Trophoblast cell (in vitro differentiated cells and primary cell): Measurements from ENCODE around the gene SMAD2.
A peak's percentile ranks its signal among the peaks of the same experiment; 100 is the strongest.

Source experiments
- DNase-seq, 2 donors: peaks; one replicate each; pipeline ENCODE4 v3.0.0-alpha.2; 2016
- H2AFZ ChIP-seq: 2 replicates; pipeline ENCODE4 v1.6.1; 2013; ENCODE audit warnings: low read length, moderate library complexity, mild to moderate bottlenecking; ENCODE audit not compliant: insufficient read depth, poor library complexity
- H2AK5ac ChIP-seq: 2 replicates; pipeline ENCODE4 v1.6.1; 2013; ENCODE audit warnings: mild to moderate bottlenecking, low read length
- H2BK120ac ChIP-seq: 2 replicates; pipeline ENCODE4 v1.6.1; 2013; ENCODE audit warnings: low read length, mild to moderate bottlenecking, moderate library complexity; ENCODE audit not compliant: insufficient read depth, poor library complexity
- H2BK12ac ChIP-seq: 2 replicates; pipeline ENCODE4 v1.6.1; 2013; ENCODE audit warnings: mild to moderate bottlenecking, low read length, moderate library complexity
- H2BK5ac ChIP-seq: 2 replicates; pipeline ENCODE4 v1.6.1; 2013; ENCODE audit warnings: low read length, low read depth, moderate library complexity, mild to moderate bottlenecking; ENCODE audit not compliant: poor library complexity
- H3K14ac ChIP-seq: 2 replicates; pipeline ENCODE4 v1.6.1; 2013; ENCODE audit warnings: mild to moderate bottlenecking, low read length
- H3K18ac ChIP-seq: 2 replicates; pipeline ENCODE4 v1.6.1; 2013; ENCODE audit warnings: mild to moderate bottlenecking, low read length
- H3K23ac ChIP-seq: 2 replicates; pipeline ENCODE4 v1.6.1; 2013; ENCODE audit warnings: low read length
- H3K27ac ChIP-seq: 2 replicates; pipeline ENCODE4 v1.5.1; 2013; ENCODE audit warnings: low read depth, mild to moderate bottlenecking, inconsistent platforms, low read length, moderate library complexity
- H3K27me3 ChIP-seq: 2 replicates; pipeline ENCODE4 v1.6.1; 2013; ENCODE audit warnings: inconsistent platforms, mild to moderate bottlenecking, low read length, moderate library complexity; ENCODE audit not compliant: insufficient read depth
- H3K36me3 ChIP-seq, 2 experiments: 1 replicate in 1 of 2; 2 replicates in 1 of 2; pipeline ENCODE4 v1.6.1; 2013; ENCODE audit warnings: low read length in 2 of 2, mild to moderate bottlenecking in 2 of 2, moderate library complexity in 1 of 2; ENCODE audit not compliant: insufficient read depth in 2 of 2, control insufficient read depth in 1 of 2
- H3K4ac ChIP-seq: 2 replicates; pipeline ENCODE4 v1.6.1; 2013; ENCODE audit warnings: low read depth, mild to moderate bottlenecking, low read length, moderate library complexity
- H3K4me1 ChIP-seq, 2 experiments: 1 replicate in 1 of 2; 2 replicates in 1 of 2; pipeline ENCODE4 v1.6.1; 2013; ENCODE audit warnings: low read length in 2 of 2, mild to moderate bottlenecking in 2 of 2, moderate library complexity in 1 of 2; ENCODE audit not compliant: insufficient read depth in 2 of 2, control insufficient read depth in 1 of 2
- H3K4me2 ChIP-seq: 2 replicates; pipeline ENCODE4 v1.6.1; 2013; ENCODE audit warnings: inconsistent platforms, mild to moderate bottlenecking, low read length, moderate library complexity
- H3K4me3 ChIP-seq: 2 replicates; pipeline ENCODE4 v1.5.1; 2013; ENCODE audit warnings: mild to moderate bottlenecking, low read depth, low read length, inconsistent platforms
- H3K79me1 ChIP-seq: one replicate; pipeline ENCODE4 v1.6.1; 2013; ENCODE audit warnings: low read length
- H3K79me2 ChIP-seq: 2 replicates; pipeline ENCODE4 v1.6.1; 2013; ENCODE audit warnings: low read length, mild to moderate bottlenecking; ENCODE audit not compliant: control insufficient read depth, insufficient read depth, poor library complexity
- H3K9ac ChIP-seq: 2 replicates; pipeline ENCODE4 v1.6.1; 2013; ENCODE audit warnings: mild to moderate bottlenecking, low read length
- H3K9me3 ChIP-seq: 2 replicates; pipeline ENCODE4 v1.6.1; 2013; ENCODE audit warnings: low read depth, mild to moderate bottlenecking, control low read depth, inconsistent platforms, low read length; ENCODE audit not compliant: insufficient read depth
- H4K12ac ChIP-seq: 2 replicates; pipeline ENCODE4 v1.6.1; 2013; ENCODE audit warnings: low read depth, mild to moderate bottlenecking, low read length, moderate library complexity
- H4K8ac ChIP-seq: 2 replicates; pipeline ENCODE4 v1.6.1; 2013; ENCODE audit warnings: low read depth, mild to moderate bottlenecking, low read length, moderate library complexity
- H4K91ac ChIP-seq: one replicate; pipeline ENCODE4 v1.6.1; 2013; ENCODE audit warnings: low read depth, mild to moderate bottlenecking, low read length, moderate library complexity
- WGBS: extraction: QIAGEN DNeasy Blood & Tissue Kit; methylation state at CpG from one replicate; pipeline ENCODE4 v1.1.7; 2013; ENCODE audit warnings: missing lambda C conversion rate; ENCODE audit not compliant: insufficient read length, insufficient coverage; ENCODE audit errors: extremely low coverage; 5-methylcytosine and 5-hydroxymethylcytosine counted together

SMAD2 gene

DNA sequence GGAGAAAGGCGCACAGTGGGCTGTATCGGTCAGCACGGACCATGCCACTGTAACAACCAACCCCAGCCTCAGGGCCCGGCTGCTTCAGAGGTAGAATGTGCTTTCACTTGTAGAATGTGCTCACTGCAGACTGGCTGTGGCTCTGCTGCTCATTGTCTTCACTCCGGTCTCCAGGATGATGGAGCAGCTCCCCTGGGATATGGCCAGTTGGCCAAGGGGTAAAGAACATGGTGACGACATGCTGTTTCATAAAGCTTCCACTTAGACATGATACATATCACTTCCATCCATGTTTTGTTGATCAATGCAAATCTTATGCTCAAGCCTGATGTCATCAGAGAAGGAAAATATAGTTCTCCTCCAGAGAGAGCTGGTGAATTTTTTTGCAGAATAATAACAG is 127.7 kb downstream of the SMAD2 start:
- Histone ChIP-seq H3K79me2 (no peaks in the 10 kb centered on the region), H2BK12ac (no peak overlapping the region), H2BK120ac (no peak overlapping the region), H4K8ac (no peak overlapping the region), H3K27me3 (no peaks in the 10 kb centered on the region), H3K14ac (no peak overlapping the region), H3K4me2 (no peak overlapping the region), H3K9me3 (peaks cover 2% of the 10 kb centered on the region), H4K12ac (no peak overlapping the region), H3K23ac (no peak overlapping the region), H2AFZ (no peak overlapping the region), H4K91ac (no peak overlapping the region), H3K4me1 (peaks cover 0 to 8% of the 10 kb centered on the region in 2 experiments), H2BK5ac (no peak overlapping the region), H3K36me3 (no peaks in the 10 kb centered on the region), H2AK5ac (no peak overlapping the region), H3K4ac (no peak overlapping the region), H3K18ac (no peak overlapping the region), H3K9ac (no peak overlapping the region), H3K27ac (no peak overlapping the region), H3K4me3 (no peak overlapping the region), H3K79me1 (no peaks in the 10 kb centered on the region)
- WGBS, result no CpG with 5 or more reads among the region's 6 CpGs
- no peak for DNase-seq

- H2AFZ ChIP-seq, result no peak overlapping the region
- no peak overlapping the region for H4K12ac ChIP-seq
- no peak overlapping the region for H4K91ac ChIP-seq
- no peak overlapping the region for H2AK5ac ChIP-seq
- peaks cover 3% of the 10 kb centered on the region for H3K9me3 ChIP-seq
- no peaks in the 10 kb centered on the region for H3K27me3 ChIP-seq
- no peak overlapping the region for H2BK12ac ChIP-seq
- no peak overlapping the region for H3K4me3 ChIP-seq
- H3K4me2 ChIP-seq, result no peak overlapping the region
- no CpG with 5 or more reads among the region's 3 CpGs for WGBS
- no peak overlapping the region for H3K14ac ChIP-seq
- no peak overlapping the region for H3K23ac ChIP-seq
- H4K8ac ChIP-seq, result no peak overlapping the region
- H3K79me1 ChIP-seq, result no peaks in the 10 kb centered on the region
- no peak overlapping the region for H3K27ac ChIP-seq
- H3K9ac ChIP-seq, result no peak overlapping the region
- H3K4ac ChIP-seq, result no peak overlapping the region
- H2BK120ac ChIP-seq, result no peak overlapping the region
- no peaks in the 10 kb centered on the region for H3K79me2 ChIP-seq
- no peak for DNase-seq
- H3K36me3 ChIP-seq, result no peaks in the 10 kb centered on the region
- H3K4me1 ChIP-seq, result peaks cover 0 to 8% of the 10 kb centered on the region in 2 experiments
- H3K18ac ChIP-seq, result no peak overlapping the region
- no peak overlapping the region for H2BK5ac ChIP-seq
These were observed 128.6 kb downstream of the SMAD2 start for GRCh38 chr18:47801817-47802216.

GRCh38 chr18:47800756-47801155 is 129.7 kb downstream of the SMAD2 start:
- Histone ChIP-seq H2BK12ac (no peak overlapping the region), H3K9ac (no peak overlapping the region), H3K79me2 (no peaks in the 10 kb centered on the region), H2BK120ac (no peak overlapping the region), H3K23ac (no peak overlapping the region), H3K9me3 (peaks cover 3% of the 10 kb centered on the region), H3K27ac (no peak overlapping the region), H3K27me3 (no peaks in the 10 kb centered on the region), H4K12ac (no peak overlapping the region), H3K36me3 (no peaks in the 10 kb centered on the region), H3K14ac (no peak overlapping the region), H3K4ac (no peak overlapping the region), H2AFZ (no peak overlapping the region), H4K91ac (peak overlapping the region; percentile 28), H2BK5ac (no peak overlapping the region), H2AK5ac (no peak overlapping the region), H4K8ac (no peak overlapping the region), H3K18ac (no peak overlapping the region), H3K4me2 (no peak overlapping the region), H3K79me1 (no peaks in the 10 kb centered on the region), H3K4me1 (peaks cover 0 to 8% of the 10 kb centered on the region in 2 experiments), H3K4me3 (no peak overlapping the region)
- WGBS, result no CpG with 5 or more reads among the region's 6 CpGs
- DNase-seq, result no peak

GRCh38 chr18:47800248-47800647 is 130.2 kb downstream of the SMAD2 start:
- no peak for DNase-seq
- Histone ChIP-seq H3K4me3 (no peak overlapping the region), H3K4me2 (no peak overlapping the region), H4K12ac (no peak overlapping the region), H2BK5ac (no peak overlapping the region), H3K27me3 (no peaks in the 10 kb centered on the region), H2BK120ac (no peak overlapping the region), H3K4ac (no peak overlapping the region), H4K91ac (no peak overlapping the region), H2BK12ac (no peak overlapping the region), H3K27ac (no peak overlapping the region), H3K23ac (no peak overlapping the region), H2AFZ (no peak overlapping the region), H3K36me3 (no peaks in the 10 kb centered on the region), H3K18ac (no peak overlapping the region), H3K9me3 (peaks cover 3% of the 10 kb centered on the region), H3K79me2 (no peaks in the 10 kb centered on the region), H4K8ac (no peak overlapping the region), H3K9ac (no peak overlapping the region), H3K14ac (no peak overlapping the region), H3K4me1 (peaks cover 0 to 8% of the 10 kb centered on the region in 2 experiments), H3K79me1 (no peaks in the 10 kb centered on the region), H2AK5ac (no peak overlapping the region)
- no CpG with 5 or more reads among the region's 10 CpGs for WGBS
